ENCODE measurements around the gene AGTRAP. TPM values are rescaled to one million over a fixed set of nuclear protein-coding genes. Genes with fewer than 3 reads are reported as not detected.

Gene AGTRAP
- total RNA-seq, 2 experiments from 2014 or later: 20.3 to 21.7 TPM

- intact Hi-C loops (cut with micrococcal nuclease): no loop called here
- H3K36me3 Mint-ChIP-seq (ENCODE audit: low read depth): no peaks in the 10 kb centered on the region
- H3K4me3 Mint-ChIP-seq: no peak overlapping the region
- H3K9me3 Mint-ChIP-seq: no peaks in the 10 kb centered on the region
- H3K4me1 Mint-ChIP-seq (ENCODE audit: low read depth): no peaks in the 10 kb centered on the region
- no peaks in the 10 kb centered on the region for H3K27me3 Mint-ChIP-seq (ENCODE audit: low read depth)
- DNase-seq: no peak
- no peak overlapping the region for H3K27ac Mint-ChIP-seq
- CTCF ChIA-PET: interaction anchor here (0.9 to 1.4 kb wide), 6 partner anchors 8 to 674 kb away, joined by 3 to 6 read pairs (median 6); no protein-coding TSS in a partner anchor
Observed at GRCh38 chr1:11711490-11711889, 24.4 kb upstream of the AGTRAP start.

DNA sequence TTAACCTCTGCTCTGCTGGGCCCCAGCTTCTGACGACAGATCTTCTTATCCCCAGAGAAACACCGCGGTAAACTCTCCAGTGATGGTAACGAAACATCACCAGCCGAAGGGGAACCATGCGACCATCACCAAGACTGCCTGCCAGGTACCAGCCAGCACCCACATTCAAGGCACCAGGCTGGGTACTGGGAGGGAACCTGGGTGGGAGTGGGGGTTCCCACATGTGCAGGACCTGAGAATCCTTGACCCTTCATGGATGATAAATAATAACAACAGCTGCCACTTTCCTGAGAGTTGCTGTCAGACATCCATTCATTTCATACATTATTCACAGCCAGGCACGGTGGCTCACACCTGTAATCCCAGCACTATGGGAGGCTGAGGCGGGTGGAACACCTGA is 23.7 kb upstream of the AGTRAP start:
- no peak for DNase-seq
- Mint-ChIP-seq H3K4me3 (no peak overlapping the region), H3K27ac (no peak overlapping the region), H3K9me3 (no peaks in the 10 kb centered on the region), H3K27me3 (ENCODE audit: low read depth) (no peaks in the 10 kb centered on the region), H3K4me1 (ENCODE audit: low read depth) (no peaks in the 10 kb centered on the region), H3K36me3 (ENCODE audit: low read depth) (no peaks in the 10 kb centered on the region)
- intact Hi-C loops (cut with micrococcal nuclease): no loop called here
- CTCF ChIA-PET: interaction anchor here (0.8 to 1.4 kb wide), 2 partner anchors 30 to 59 kb away, joined by 3 to 5 read pairs; no protein-coding TSS in a partner anchor

DNA sequence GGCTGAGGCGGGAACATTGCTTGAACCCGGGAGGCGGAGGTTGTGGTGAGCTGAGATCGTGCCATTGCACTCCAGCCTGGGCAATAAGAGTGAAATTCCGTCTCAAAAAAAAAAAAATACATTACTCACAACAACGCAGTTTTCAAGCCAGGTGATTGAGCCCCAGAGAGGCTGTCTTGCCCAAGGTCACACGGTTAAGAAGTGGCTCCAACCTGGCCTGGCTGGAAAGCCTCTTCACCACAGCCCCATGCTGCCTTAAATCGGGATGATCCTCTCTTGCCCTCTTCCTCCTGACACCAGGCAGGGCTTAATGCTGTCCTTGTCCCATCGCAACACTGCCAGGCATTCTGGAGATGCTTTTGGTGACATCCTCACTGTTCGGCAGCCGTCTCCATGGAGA is 22.8 kb upstream of the AGTRAP start:
- no peaks in the 10 kb centered on the region for H3K27me3 Mint-ChIP-seq (ENCODE audit: low read depth)
- CTCF ChIA-PET: interaction anchor here (0.8 kb wide), 1 partner anchor 31 kb away, joined by 3 read pairs; no protein-coding TSS in a partner anchor
- H3K4me1 Mint-ChIP-seq (ENCODE audit: low read depth): no peaks in the 10 kb centered on the region
- no peak for DNase-seq
- no peak overlapping the region for H3K27ac Mint-ChIP-seq
- no peaks in the 10 kb centered on the region for H3K36me3 Mint-ChIP-seq (ENCODE audit: low read depth)
- intact Hi-C loops (cut with micrococcal nuclease): no loop called here
- no peak overlapping the region for H3K4me3 Mint-ChIP-seq
- H3K9me3 Mint-ChIP-seq: no peaks in the 10 kb centered on the region

- H3K36me3 Mint-ChIP-seq (ENCODE audit: low read depth): no peaks in the 10 kb centered on the region
- no peak overlapping the region for H3K27ac Mint-ChIP-seq
- no peak for DNase-seq
- H3K27me3 Mint-ChIP-seq (ENCODE audit: low read depth): no peaks in the 10 kb centered on the region
- intact Hi-C loops (cut with micrococcal nuclease): no loop called here
- H3K4me1 Mint-ChIP-seq (ENCODE audit: low read depth): peaks cover 13% of the 10 kb centered on the region
- CTCF ChIA-PET: interaction anchor here (1.2 to 2.1 kb wide), 4 partner anchors 11 to 65 kb away, joined by 3 to 7 read pairs (median 3); no protein-coding TSS in a partner anchor
- H3K4me3 Mint-ChIP-seq: no peak overlapping the region
- no peaks in the 10 kb centered on the region for H3K9me3 Mint-ChIP-seq
Observed at GRCh38 chr1:11714831-11715575, 20.9 kb upstream of the AGTRAP start.

DNA sequence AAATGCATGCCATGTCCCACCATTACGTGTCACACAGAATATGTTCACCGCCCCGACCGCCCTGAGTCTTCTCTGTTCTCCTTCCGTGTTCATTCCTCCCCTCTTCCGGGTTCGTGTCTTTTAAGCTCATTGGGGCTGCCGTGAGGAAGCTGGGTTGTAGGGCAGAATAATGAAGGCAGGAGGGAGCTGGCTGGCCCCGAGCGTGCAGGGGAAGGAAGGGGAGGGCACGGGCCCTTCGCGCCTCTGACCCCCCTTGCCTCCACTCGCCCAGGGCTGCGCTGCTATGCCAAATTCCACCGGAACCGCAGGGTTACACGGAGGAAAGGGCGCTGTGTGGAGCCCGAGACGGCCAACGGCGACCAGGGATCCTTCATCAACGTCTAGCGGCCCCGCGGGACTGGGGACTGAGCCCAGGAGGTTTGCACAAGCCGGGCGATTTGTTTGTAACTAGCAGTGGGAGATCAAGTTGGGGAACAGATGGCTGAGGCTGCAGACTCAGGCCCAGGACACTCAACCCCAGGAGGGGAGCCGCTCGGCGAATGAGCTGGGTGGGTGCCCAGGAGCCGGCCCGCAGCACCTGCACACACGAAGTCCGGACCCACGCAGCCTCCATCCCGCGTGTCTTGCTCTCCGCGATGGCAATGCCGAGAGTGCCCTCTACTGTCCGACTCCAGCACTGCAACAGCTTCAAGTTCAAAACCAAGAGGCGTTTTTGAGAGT is 16.5 kb upstream of the AGTRAP start:
- CTCF ChIA-PET: interaction anchor here (0.6 to 2.9 kb wide), 21 partner anchors 9 to 682 kb away, joined by 3 to 28 read pairs (median 6); partner anchors contain the start of genes AGTRAP, FBXO2, FBXO44 and FBXO6
- H3K27me3 Mint-ChIP-seq (ENCODE audit: low read depth): no peaks in the 10 kb centered on the region
- peak; percentile 93 for DNase-seq
- peak overlapping the region; percentile 80 for H3K4me3 Mint-ChIP-seq
- peak overlapping the region; percentile 80 for H3K27ac Mint-ChIP-seq
- peaks cover 14% of the 10 kb centered on the region for H3K4me1 Mint-ChIP-seq (ENCODE audit: low read depth)
- no peaks in the 10 kb centered on the region for H3K36me3 Mint-ChIP-seq (ENCODE audit: low read depth)
- no peaks in the 10 kb centered on the region for H3K9me3 Mint-ChIP-seq
- intact Hi-C loops (cut with micrococcal nuclease): loop anchor here (1.0 kb wide), 5 partner anchors 30 to 620 kb away; partner anchors contain the start of genes EXOSC10, FBXO6 and MAD2L2

- Mint-ChIP-seq H3K4me1 (ENCODE audit: low read depth) (peaks cover 14% of the 10 kb centered on the region), H3K4me3 (peak overlapping the region; percentile 80), H3K27ac (peak overlapping the region; percentile 80), H3K9me3 (no peaks in the 10 kb centered on the region), H3K27me3 (ENCODE audit: low read depth) (no peaks in the 10 kb centered on the region), H3K36me3 (ENCODE audit: low read depth) (no peaks in the 10 kb centered on the region)
- CTCF ChIA-PET: interaction anchor here (0.6 to 2.9 kb wide), 21 partner anchors 9 to 683 kb away, joined by 3 to 28 read pairs (median 6); partner anchors contain the start of genes AGTRAP, FBXO2, FBXO44 and FBXO6
- intact Hi-C loops (cut with micrococcal nuclease): no loop called here
- DNase-seq: no peak
Observed at GRCh38 chr1:11720033-11720376, 15.9 kb upstream of the AGTRAP start.

- no peak for DNase-seq
- Mint-ChIP-seq H3K9me3 (no peaks in the 10 kb centered on the region), H3K36me3 (ENCODE audit: low read depth) (no peaks in the 10 kb centered on the region), H3K4me1 (ENCODE audit: low read depth) (peaks cover 17% of the 10 kb centered on the region), H3K4me3 (no peak overlapping the region), H3K27me3 (ENCODE audit: low read depth) (no peaks in the 10 kb centered on the region), H3K27ac (no peak overlapping the region)
- intact Hi-C loops (cut with micrococcal nuclease): no loop called here
- CTCF ChIA-PET: interaction anchor here (0.6 to 2.9 kb wide), 9 partner anchors 13 to 683 kb away, joined by 3 to 15 read pairs (median 7); partner anchors contain the start of genes AGTRAP, FBXO2 and FBXO44
Observed at GRCh38 chr1:11720525-11720924, 15.4 kb upstream of the AGTRAP start.

DNA sequence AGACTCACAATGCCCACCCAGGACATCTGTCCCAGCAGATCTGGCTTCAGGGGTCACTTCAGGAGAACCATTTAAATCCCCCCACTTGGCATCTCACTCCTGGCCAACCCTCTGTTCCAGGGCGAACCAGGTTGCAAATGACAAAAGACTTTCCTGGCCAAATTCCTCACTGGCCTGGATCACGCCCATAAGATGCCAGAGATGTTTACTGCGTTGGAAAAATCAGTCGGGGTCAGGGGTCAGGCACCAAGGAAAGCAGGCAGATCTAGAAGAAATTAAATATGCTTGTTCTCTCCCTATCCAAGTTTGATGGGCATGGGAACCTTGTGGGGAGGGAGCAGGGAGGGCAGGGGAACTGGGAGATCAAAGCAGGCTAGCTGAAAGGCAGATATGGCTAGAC is 14.6 kb upstream of the AGTRAP start:
- CTCF ChIA-PET: interaction anchor here (0.7 to 2.9 kb wide), 2 partner anchors 14 to 425 kb away, joined by 3 to 7 read pairs; no protein-coding TSS in a partner anchor
- intact Hi-C loops (cut with micrococcal nuclease): no loop called here
- no peak overlapping the region for H3K27ac Mint-ChIP-seq

DNA sequence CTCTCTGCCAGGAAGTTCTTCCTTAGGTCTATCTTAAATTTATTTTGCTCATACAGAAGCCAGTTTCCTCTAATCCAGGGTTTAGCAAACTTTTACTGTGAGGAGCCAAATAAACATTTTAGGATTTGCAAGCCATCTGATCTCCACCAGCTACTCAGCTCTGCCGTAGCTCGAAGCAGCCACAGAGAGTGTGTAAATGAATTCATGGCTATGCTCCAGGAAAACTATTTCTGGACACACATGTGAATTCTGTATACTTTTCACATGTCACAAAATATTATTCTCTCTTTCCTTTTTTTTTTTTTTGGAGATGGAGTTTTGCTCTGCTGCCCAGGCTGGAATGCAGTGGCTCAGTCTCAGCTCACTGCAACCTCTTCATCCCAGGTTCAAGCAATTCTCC is 13.4 kb upstream of the AGTRAP start:
- CTCF ChIA-PET: interaction anchor here (0.6 to 1.1 kb wide), 4 partner anchors 58 to 546 kb away, joined by 3 to 5 read pairs (median 4); partner anchors contain the start of gene FBXO6
- Mint-ChIP-seq H3K4me3 (no peak overlapping the region), H3K9me3 (no peaks in the 10 kb centered on the region), H3K4me1 (ENCODE audit: low read depth) (peaks cover 20% of the 10 kb centered on the region), H3K36me3 (ENCODE audit: low read depth) (no peaks in the 10 kb centered on the region), H3K27me3 (ENCODE audit: low read depth) (no peaks in the 10 kb centered on the region), H3K27ac (no peak overlapping the region)
- intact Hi-C loops (cut with micrococcal nuclease): no loop called here
- DNase-seq: no peak

More for the DNA sequence above, 14.6 kb upstream of the AGTRAP start:
- Mint-ChIP-seq H3K9me3 (no peaks in the 10 kb centered on the region), H3K4me1 (ENCODE audit: low read depth) (peaks cover 20% of the 10 kb centered on the region), H3K4me3 (no peak overlapping the region), H3K27me3 (ENCODE audit: low read depth) (no peaks in the 10 kb centered on the region), H3K36me3 (ENCODE audit: low read depth) (no peaks in the 10 kb centered on the region)
- no peak for DNase-seq

- Mint-ChIP-seq H3K36me3 (ENCODE audit: low read depth) (no peaks in the 10 kb centered on the region), H3K27me3 (ENCODE audit: low read depth) (no peaks in the 10 kb centered on the region), H3K4me1 (ENCODE audit: low read depth) (peaks cover 21% of the 10 kb centered on the region), H3K9me3 (no peaks in the 10 kb centered on the region), H3K27ac (no peak overlapping the region), H3K4me3 (no peak overlapping the region)
- CTCF ChIA-PET: interaction anchor here (0.7 kb wide), 1 partner anchor 79 kb away, joined by 3 read pairs; no protein-coding TSS in a partner anchor
- DNase-seq: no peak
- intact Hi-C loops (cut with micrococcal nuclease): no loop called here
Observed at GRCh38 chr1:11725616-11726015, 10.3 kb upstream of the AGTRAP start.

DNA sequence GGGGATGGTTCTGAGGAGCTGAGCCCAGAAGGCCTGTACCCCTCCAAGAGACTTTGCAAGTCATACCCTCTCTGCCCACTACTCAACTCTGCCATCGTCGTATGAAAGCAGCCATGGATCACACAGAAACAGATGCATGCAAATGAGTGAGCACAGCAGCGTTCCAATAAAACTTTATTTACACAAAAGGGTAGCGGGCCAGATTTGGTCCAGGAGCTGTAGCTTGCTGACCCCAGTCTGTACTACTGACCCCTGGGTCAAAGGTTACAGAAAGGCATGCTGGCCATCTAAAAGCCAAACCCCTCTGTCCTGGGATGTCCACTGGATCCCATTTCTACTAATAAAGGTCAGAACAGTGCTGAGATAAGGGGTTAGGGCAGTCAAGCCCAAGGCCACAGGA is 8.8 kb upstream of the AGTRAP start:
- CTCF ChIA-PET: no interaction called here
- peaks cover 35% of the 10 kb centered on the region for H3K4me1 Mint-ChIP-seq (ENCODE audit: low read depth)

GRCh38 chr1:11728126-11728806 is 7.7 kb upstream of the AGTRAP start:
- H3K9me3 Mint-ChIP-seq: no peaks in the 10 kb centered on the region
- H3K36me3 Mint-ChIP-seq (ENCODE audit: low read depth): no peaks in the 10 kb centered on the region
- H3K4me3 Mint-ChIP-seq: no peak overlapping the region
- CTCF ChIA-PET: no interaction called here
- H3K27ac Mint-ChIP-seq: no peak overlapping the region
- H3K4me1 Mint-ChIP-seq (ENCODE audit: low read depth): peaks cover 42% of the 10 kb centered on the region
- no peak for DNase-seq
- no peaks in the 10 kb centered on the region for H3K27me3 Mint-ChIP-seq (ENCODE audit: low read depth)
- intact Hi-C loops (cut with micrococcal nuclease): no loop called here

More for the DNA sequence above, 8.8 kb upstream of the AGTRAP start:
- no peak for DNase-seq
- intact Hi-C loops (cut with micrococcal nuclease): no loop called here
- Mint-ChIP-seq H3K9me3 (no peaks in the 10 kb centered on the region), H3K36me3 (ENCODE audit: low read depth) (no peaks in the 10 kb centered on the region), H3K4me3 (no peak overlapping the region), H3K27me3 (ENCODE audit: low read depth) (no peaks in the 10 kb centered on the region), H3K27ac (no peak overlapping the region)

All from activated naive CD4-positive, alpha-beta T cell treated with anti-CD3 and anti-CD28 coated beads for 36 hours (primary cell).